Transverse colon (tissue), 4 donors: ENCODE results near the gene NCAPD2.

Source experiments
- CTCF ChIP-seq, 5 experiments: fragments of 200-600 bp in 3 of 5; fragments of 450-650 bp in 2 of 5; sonication (generic) in 3 of 5; IDR thresholded peaks; 1 replicate in 2 of 5; 2 replicates in 3 of 5; pipeline ENCODE4 v1.5.1; 2016 to 2017; ENCODE audit warnings: antibody characterized with exemption in 5 of 5, inconsistent platforms in 3 of 5, mild to moderate bottlenecking in 2 of 5, moderate library complexity in 1 of 5
- POLR2AphosphoS5 ChIP-seq, 3 donors: sonication (generic); formaldehyde crosslinking; IDR thresholded peaks; one replicate each; pipeline ENCODE4 v1.6.1; 2016; ENCODE audit warnings: antibody characterized with exemption in 3 of 3

- TF ChIP-seq CTCF (IDR thresholded peaks at IDR 0.05) (no peak), POLR2AphosphoS5 (IDR thresholded peaks at IDR 0.05) (no peak)
These were observed 24.8 kb upstream of the NCAPD2 start for GRCh38 chr12:6469092-6469491.
